Measurements from ENCODE around the gene MICOS13. TPM values are rescaled to one million over a fixed set of nuclear protein-coding genes. Genes with fewer than 3 reads are reported as not detected.

MICOS13 gene
- total RNA-seq, 4 donors from 2014 or later = 37.2 to 67.1 (median 58.1) TPM

GRCh38 chr19:5697022-5697889 is 16.9 kb upstream of the MICOS13 start:
- TF ChIP-seq POLR2AphosphoS5 (IDR thresholded peaks at IDR 0.05) = no peak
- no peak for TF ChIP-seq EP300 (IDR thresholded peaks at IDR 0.05)
- TF ChIP-seq POLR2A (IDR thresholded peaks at IDR 0.05) = no peak
- no peak for TF ChIP-seq CTCF (IDR thresholded peaks at IDR 0.05)
- Histone ChIP-seq H3K27me3 (no peaks in the 10 kb centered on the region), H3K4me1 (peaks cover 2% of the 10 kb centered on the region), H3K27ac (no peak overlapping the region), H3K36me3 (peaks cover 90% of the 10 kb centered on the region), H3K4me3 (no peak overlapping the region), H3K9me3 (no peaks in the 10 kb centered on the region)
- DNase-seq (ENCODE audit: low spot score in 2 of 2) = no peak
- 77% methylated on average over 21 of the region's 25 CpGs for WGBS

DNA sequence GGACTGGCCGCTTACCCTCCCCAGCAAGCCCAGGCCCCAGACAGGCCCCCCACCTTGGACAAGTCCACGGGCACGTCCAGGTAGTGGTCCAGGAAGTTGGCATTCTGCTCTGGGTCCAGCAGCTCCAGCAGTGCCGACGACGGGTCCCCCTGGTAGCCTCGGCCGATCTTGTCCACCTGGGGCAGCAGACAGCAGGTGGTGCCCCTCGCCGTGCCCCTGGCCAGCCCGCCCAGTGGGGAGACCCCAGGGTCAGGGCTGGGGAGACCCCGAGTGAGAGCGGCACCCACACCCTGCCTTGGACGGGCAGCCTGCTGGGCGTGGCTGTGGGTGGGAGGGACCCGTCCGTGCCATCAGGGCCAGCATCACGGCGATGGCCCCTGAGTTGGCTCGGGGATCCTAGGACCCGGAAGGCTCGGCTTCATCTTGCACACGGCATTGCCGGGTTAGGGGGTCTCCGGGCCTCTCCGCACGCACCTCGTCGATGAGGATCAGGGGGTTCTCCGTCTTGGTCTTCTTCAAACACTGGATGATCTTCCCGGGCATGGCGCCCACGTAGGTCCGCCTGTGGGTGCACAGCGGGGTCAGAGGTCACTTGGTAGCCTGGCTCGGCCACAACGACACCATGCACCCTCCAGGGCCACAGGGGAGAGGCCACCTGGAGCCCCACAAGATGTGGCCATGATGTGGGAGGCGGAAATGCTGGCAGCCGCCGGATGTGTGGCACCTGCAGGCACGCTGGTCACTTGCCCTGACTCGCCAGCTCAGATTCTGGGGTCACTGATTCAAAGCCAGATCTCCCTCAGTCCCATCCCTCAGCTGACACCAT is 16.1 kb upstream of the MICOS13 start:
- Histone ChIP-seq H3K27ac (no peak overlapping the region), H3K4me1 (peaks cover 11% of the 10 kb centered on the region), H3K27me3 (no peaks in the 10 kb centered on the region), H3K9me3 (no peaks in the 10 kb centered on the region), H3K36me3 (peaks cover 95% of the 10 kb centered on the region), H3K4me3 (no peak overlapping the region)
- DNase-seq (ENCODE audit: low spot score in 2 of 2) = no peak
- WGBS = no CpG with 5 or more reads among the region's 42 CpGs
- TF ChIP-seq POLR2AphosphoS5 (IDR thresholded peaks at IDR 0.05) = no peak
- no peak for TF ChIP-seq POLR2A (IDR thresholded peaks at IDR 0.05)
- no peak for TF ChIP-seq EP300 (IDR thresholded peaks at IDR 0.05)
- no peak for TF ChIP-seq CTCF (IDR thresholded peaks at IDR 0.05)

GRCh38 chr19:5695649-5696195 is 15.4 kb upstream of the MICOS13 start:
- DNase-seq (ENCODE audit: low spot score in 2 of 2) = no peak
- no CpG with 5 or more reads among the region's 28 CpGs for WGBS
- Histone ChIP-seq H3K36me3 (peaks cover 88% of the 10 kb centered on the region), H3K27ac (no peak overlapping the region), H3K4me1 (peaks cover 18% of the 10 kb centered on the region), H3K9me3 (no peaks in the 10 kb centered on the region), H3K4me3 (no peak overlapping the region), H3K27me3 (no peaks in the 10 kb centered on the region)
- no peak for TF ChIP-seq EP300 (IDR thresholded peaks at IDR 0.05)
- no peak for TF ChIP-seq POLR2A (IDR thresholded peaks at IDR 0.05)
- TF ChIP-seq POLR2AphosphoS5 (IDR thresholded peaks at IDR 0.05) = no peak
- TF ChIP-seq CTCF (IDR thresholded peaks at IDR 0.05) = no peak

GRCh38 chr19:5694956-5695648 is 14.8 kb upstream of the MICOS13 start:
- H3K36me3 ChIP-seq = peaks cover 82% of the 10 kb centered on the region
- WGBS = 84% methylated on average over 4 of the region's 8 CpGs
- H3K4me1 ChIP-seq = peaks cover 19% of the 10 kb centered on the region
- DNase-seq (ENCODE audit: low spot score in 2 of 2) = no peak
- H3K9me3 ChIP-seq = no peaks in the 10 kb centered on the region
- H3K4me3 ChIP-seq = no peak overlapping the region
- H3K27me3 ChIP-seq = no peaks in the 10 kb centered on the region
- TF ChIP-seq EP300 (IDR thresholded peaks at IDR 0.05) (no peak), CTCF (IDR thresholded peaks at IDR 0.05) (no peak), POLR2AphosphoS5 (IDR thresholded peaks at IDR 0.05) (no peak), POLR2A (IDR thresholded peaks at IDR 0.05) (no peak)
- H3K27ac ChIP-seq = no peak overlapping the region

All from suprapubic skin (tissue), 4 donors.